Loucy (cell line): ENCODE data around the gene BPI.
"Not testable (repeated sequence)": the region's sequence is repeated elsewhere in the genome, so short reads cannot be mapped to it uniquely, and the experiment has no call there.

Experiments
- H2AFZ ChIP-seq: fragments of 200-600 bp; sonication (generic); 2 replicates; pipeline ENCODE4 v1.6.0; 2016; ENCODE audit warnings: antibody characterized with exemption, mild to moderate bottlenecking, low read length, moderate library complexity
- H3F3A ChIP-seq: fragments of 200-600 bp; 2 replicates; pipeline ENCODE4 v1.6.0; 2016; ENCODE audit warnings: antibody characterized with exemption, low read depth, mild to moderate bottlenecking
- H3K27me3 ChIP-seq: fragments of 200-600 bp; sonication (generic); 2 replicates; pipeline ENCODE4 v1.6.1; 2014; ENCODE audit warnings: low read length, mild to moderate bottlenecking; ENCODE audit not compliant: insufficient read depth, poor library complexity, severe bottlenecking
- H3K36me3 ChIP-seq: fragments of 200-600 bp; sonication (generic); 2 replicates; pipeline ENCODE4 v1.6.1; 2016; ENCODE audit warnings: low read length; ENCODE audit not compliant: insufficient read depth
- H3K4me1 ChIP-seq: fragments of 200-600 bp; sonication (generic); 2 replicates; pipeline ENCODE4 v1.5.1; 2014; ENCODE audit warnings: low read length, mild to moderate bottlenecking; ENCODE audit not compliant: insufficient read depth, poor library complexity, severe bottlenecking
- H3K4me2 ChIP-seq: fragments of 200-600 bp; sonication (generic); 2 replicates; pipeline ENCODE4 v1.6.0; 2014; ENCODE audit warnings: antibody characterized with exemption, low read length, low read depth, mild to moderate bottlenecking; ENCODE audit not compliant: poor library complexity, severe bottlenecking
- H3K4me3 ChIP-seq: fragments of 200-600 bp; sonication (generic); 2 replicates; pipeline ENCODE4 v1.5.1; 2014; ENCODE audit warnings: low read length, mild to moderate bottlenecking, mixed read lengths; ENCODE audit not compliant: poor library complexity, severe bottlenecking
- H3K79me2 ChIP-seq: fragments of 200-600 bp; sonication (generic); 2 replicates; pipeline ENCODE4 v1.6.1; 2014; ENCODE audit warnings: low read length; ENCODE audit not compliant: insufficient read depth
- H3K9ac ChIP-seq: fragments of 200-600 bp; sonication (generic); 2 replicates; pipeline ENCODE4 v1.6.0; 2014; ENCODE audit warnings: mild to moderate bottlenecking, low read depth, low read length, moderate library complexity; ENCODE audit not compliant: poor library complexity, severe bottlenecking
- H3K9me2 ChIP-seq: fragments of 200-600 bp; sonication (generic); replicated peaks from 2 replicates; pipeline ENCODE4 v1.6.1; 2016; ENCODE audit warnings: low read depth, low read length, mixed read lengths
- H3K9me3 ChIP-seq: fragments of 200-600 bp; sonication (generic); 2 replicates; pipeline ENCODE4 v1.6.1; 2014; ENCODE audit warnings: mild to moderate bottlenecking, antibody characterized with exemption, low read length, low read depth; ENCODE audit not compliant: insufficient read depth
- H4K20me1 ChIP-seq: fragments of 200-600 bp; sonication (generic); 2 replicates; pipeline ENCODE4 v1.6.0; 2014; ENCODE audit warnings: antibody characterized with exemption, low read length, mild to moderate bottlenecking; ENCODE audit not compliant: insufficient read depth, poor library complexity, severe bottlenecking
- EZH2phosphoT487 ChIP-seq: fragments of 200-600 bp; IDR thresholded peaks from 2 replicates; pipeline ENCODE4 v1.6.1; 2018; ENCODE audit warnings: antibody characterized with exemption, mild to moderate bottlenecking, moderate library complexity, borderline replicate concordance
- TF ChIP-seq, protein P1 (sequence below): fragments of 200-600 bp; sonication (generic); conservative IDR thresholded peaks from 2 replicates; pipeline ENCODE4 v1.5.1; 2014; ENCODE audit warnings: mild to moderate bottlenecking, antibody characterized with exemption, low read length

Gene BPI

DNA sequence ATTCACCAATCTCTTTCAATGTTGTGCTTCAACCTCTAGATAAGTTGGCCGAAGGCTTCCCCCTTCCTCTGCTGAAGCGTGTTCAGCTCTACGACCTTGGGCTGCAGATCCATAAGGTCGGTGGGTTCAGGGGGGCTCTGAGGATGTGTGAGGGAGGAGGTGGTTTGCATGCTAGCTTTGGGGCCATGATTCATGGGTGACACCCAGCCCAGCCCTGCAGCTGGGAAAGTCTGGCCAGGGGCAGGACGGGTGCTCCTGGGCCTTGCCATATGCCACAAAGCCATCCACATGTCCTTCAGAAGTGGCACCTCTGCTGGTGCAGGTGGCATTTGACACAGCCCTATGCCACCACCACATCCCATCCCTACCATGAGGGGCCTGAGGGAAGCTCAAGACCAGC, 69.9 kb downstream of the BPI start:
- no peak overlapping the region for H2AFZ ChIP-seq
- no peak overlapping the region for H3K4me3 ChIP-seq

DNA sequence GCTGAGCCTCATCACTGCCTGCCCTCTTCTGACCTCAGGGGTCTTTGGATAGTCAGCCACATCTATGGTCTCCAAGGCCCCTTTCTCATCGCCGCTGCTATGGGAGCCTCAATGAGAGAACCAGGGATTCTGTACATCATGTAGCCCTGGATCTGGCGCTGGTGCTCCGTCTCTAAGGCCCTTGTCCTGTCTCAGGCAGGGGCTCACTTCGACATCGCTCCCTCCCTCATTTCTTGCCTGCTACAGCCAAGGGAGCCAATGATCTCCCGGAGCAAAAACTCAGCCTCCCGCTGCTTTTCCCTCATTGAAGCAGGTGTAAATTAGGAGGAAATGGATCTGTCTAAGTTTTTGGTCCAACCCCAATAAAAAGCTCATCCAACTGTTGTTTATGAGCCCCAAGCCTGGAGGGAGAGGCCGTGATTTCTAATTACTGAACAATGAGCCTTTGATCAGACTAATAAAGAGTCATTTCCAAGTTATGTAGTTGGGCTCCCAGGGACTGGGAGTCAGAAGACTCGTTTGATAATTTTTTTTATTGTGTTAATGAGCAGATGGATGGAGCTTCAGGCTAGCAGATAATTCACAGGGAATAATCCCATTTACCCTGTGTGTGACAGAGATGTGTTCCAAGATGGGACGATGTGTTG, 73.2 kb downstream of the BPI start:
- Histone ChIP-seq H2AFZ (no peak overlapping the region), H3F3A (no peaks in the 10 kb centered on the region), H3K79me2 (no peaks in the 10 kb centered on the region), H3K9me2 (no peaks in the 10 kb centered on the region), H3K9ac (no peak overlapping the region), H3K4me1 (no peaks in the 10 kb centered on the region), H3K4me2 (no peak overlapping the region), H3K36me3 (no peaks in the 10 kb centered on the region), H3K9me3 (no peaks in the 10 kb centered on the region), H3K4me3 (no peak overlapping the region), H3K27me3 (peaks cover 11% of the 10 kb centered on the region), H4K20me1 (no peaks in the 10 kb centered on the region)
- TF ChIP-seq, protein P1, sequence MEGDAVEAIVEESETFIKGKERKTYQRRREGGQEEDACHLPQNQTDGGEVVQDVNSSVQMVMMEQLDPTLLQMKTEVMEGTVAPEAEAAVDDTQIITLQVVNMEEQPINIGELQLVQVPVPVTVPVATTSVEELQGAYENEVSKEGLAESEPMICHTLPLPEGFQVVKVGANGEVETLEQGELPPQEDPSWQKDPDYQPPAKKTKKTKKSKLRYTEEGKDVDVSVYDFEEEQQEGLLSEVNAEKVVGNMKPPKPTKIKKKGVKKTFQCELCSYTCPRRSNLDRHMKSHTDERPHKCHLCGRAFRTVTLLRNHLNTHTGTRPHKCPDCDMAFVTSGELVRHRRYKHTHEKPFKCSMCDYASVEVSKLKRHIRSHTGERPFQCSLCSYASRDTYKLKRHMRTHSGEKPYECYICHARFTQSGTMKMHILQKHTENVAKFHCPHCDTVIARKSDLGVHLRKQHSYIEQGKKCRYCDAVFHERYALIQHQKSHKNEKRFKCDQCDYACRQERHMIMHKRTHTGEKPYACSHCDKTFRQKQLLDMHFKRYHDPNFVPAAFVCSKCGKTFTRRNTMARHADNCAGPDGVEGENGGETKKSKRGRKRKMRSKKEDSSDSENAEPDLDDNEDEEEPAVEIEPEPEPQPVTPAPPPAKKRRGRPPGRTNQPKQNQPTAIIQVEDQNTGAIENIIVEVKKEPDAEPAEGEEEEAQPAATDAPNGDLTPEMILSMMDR, result no peak
- TF ChIP-seq EZH2phosphoT487, result no peak

More for the DNA sequence above, 69.9 kb downstream of the BPI start:
- H4K20me1 ChIP-seq, result no peaks in the 10 kb centered on the region
- H3K9me2 ChIP-seq, result no peaks in the 10 kb centered on the region
- H3K27me3 ChIP-seq, result peaks cover 25% of the 10 kb centered on the region
- H3F3A ChIP-seq, result no peaks in the 10 kb centered on the region
- H3K4me1 ChIP-seq, result no peaks in the 10 kb centered on the region
- no peak for TF ChIP-seq EZH2phosphoT487
- TF ChIP-seq, protein P1, result no peak
- no peaks in the 10 kb centered on the region for H3K36me3 ChIP-seq
- no peaks in the 10 kb centered on the region for H3K79me2 ChIP-seq
- H3K9ac ChIP-seq, result no peak overlapping the region
- H3K4me2 ChIP-seq, result no peak overlapping the region
- H3K9me3 ChIP-seq, result no peaks in the 10 kb centered on the region

DNA sequence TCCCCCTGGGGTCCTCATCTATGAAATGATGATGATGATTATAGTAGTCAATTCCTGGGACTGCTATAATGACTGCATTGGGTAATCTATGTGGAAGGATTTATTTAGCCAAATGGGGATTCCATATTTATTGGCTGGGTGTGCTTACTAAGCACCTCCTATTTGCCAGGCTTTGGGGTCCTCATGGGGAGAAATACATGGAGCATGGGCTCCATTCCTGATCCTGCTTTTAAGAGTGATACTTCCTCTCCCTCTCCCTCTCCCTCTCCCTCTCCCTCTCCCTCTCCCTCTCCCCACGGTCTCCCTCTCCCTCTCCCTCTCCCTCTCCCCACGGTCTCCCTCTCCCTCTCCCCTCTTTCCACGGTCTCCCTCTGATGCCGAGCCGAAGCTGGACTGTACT, 73.9 kb downstream of the BPI start:
- not testable (repeated sequence) for H3K27me3 ChIP-seq, H3K4me2 ChIP-seq, H3K9me3 ChIP-seq, H2AFZ ChIP-seq, H3K9me2 ChIP-seq, H3K4me3 ChIP-seq, H4K20me1 ChIP-seq, H3F3A ChIP-seq, H3K4me1 ChIP-seq, H3K36me3 ChIP-seq, H3K9ac ChIP-seq, H3K79me2 ChIP-seq

DNA sequence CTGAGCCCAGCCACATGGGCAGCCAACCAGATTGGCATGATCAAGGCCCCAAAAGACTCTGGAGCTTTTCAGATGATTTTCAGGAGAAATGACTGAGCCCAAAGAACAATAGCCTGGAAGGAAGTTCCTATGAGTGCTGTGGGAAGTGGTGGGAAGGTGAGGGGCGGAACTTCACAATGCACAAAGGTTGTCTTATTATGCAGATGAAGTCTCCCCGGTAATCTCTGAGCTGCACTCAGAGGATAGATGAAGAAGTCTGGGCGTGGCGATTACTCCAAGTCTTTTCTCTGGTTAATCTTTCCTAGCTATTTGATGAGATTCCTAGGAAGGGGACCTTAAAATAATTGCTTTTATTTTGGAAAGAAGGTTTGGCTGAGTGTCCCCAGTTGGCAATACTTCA, 79.2 kb downstream of the BPI start:
- Histone ChIP-seq H3K4me3 (no peak overlapping the region), H3K9me3 (no peaks in the 10 kb centered on the region), H3F3A (no peaks in the 10 kb centered on the region), H2AFZ (no peak overlapping the region), H3K36me3 (no peaks in the 10 kb centered on the region), H3K9ac (no peak overlapping the region), H3K9me2 (no peaks in the 10 kb centered on the region), H3K4me1 (no peaks in the 10 kb centered on the region), H3K27me3 (no peaks in the 10 kb centered on the region), H4K20me1 (no peaks in the 10 kb centered on the region), H3K4me2 (no peak overlapping the region), H3K79me2 (no peaks in the 10 kb centered on the region)
- TF ChIP-seq, protein P1, result no peak
- TF ChIP-seq EZH2phosphoT487, result no peak
